ENCODE results near the gene RANBP3.
"Not testable (repeated sequence)": the region's sequence is repeated elsewhere in the genome, so short reads cannot be mapped to it uniquely, and the experiment has no call there.

RANBP3 gene

GRCh38 chr19:5969476-5969875 lies 8.5 kb downstream of the RANBP3 start:
- TF ChIP-seq POLR2A (IDR thresholded peaks at IDR 0.05; ENCODE audit: low read length) (no peak), GATA1 (IDR thresholded peaks at IDR 0.05; ENCODE audit: low read depth, low read length) (no peak)
- DNase-seq: no peak

GRCh38 chr19:5968431-5969373 lies 9.2 kb downstream of the RANBP3 start:
- no peak for DNase-seq
- no peak for TF ChIP-seq GATA1 (IDR thresholded peaks at IDR 0.05; ENCODE audit: low read depth, low read length)
- TF ChIP-seq POLR2A (IDR thresholded peaks at IDR 0.05; ENCODE audit: low read length): no peak

GRCh38 chr19:5967994-5968430 lies 9.9 kb downstream of the RANBP3 start:
- no peak for TF ChIP-seq POLR2A (IDR thresholded peaks at IDR 0.05; ENCODE audit: low read length)
- TF ChIP-seq GATA1 (IDR thresholded peaks at IDR 0.05; ENCODE audit: low read depth, low read length): no peak
- DNase-seq: peak; percentile 74 to 80

GRCh38 chr19:5967571-5967970 lies 10.4 kb downstream of the RANBP3 start:
- TF ChIP-seq POLR2A (IDR thresholded peaks at IDR 0.05; ENCODE audit: low read length) (no peak), GATA1 (IDR thresholded peaks at IDR 0.05; ENCODE audit: low read depth, low read length) (no peak)
- DNase-seq: no peak

- DNase-seq: no peak
- TF ChIP-seq POLR2A (IDR thresholded peaks at IDR 0.05; ENCODE audit: low read length) (no peak), GATA1 (IDR thresholded peaks at IDR 0.05; ENCODE audit: low read depth, low read length) (no peak)
Measured at GRCh38 chr19:5966941-5967340, 11.0 kb downstream of the RANBP3 start.

GRCh38 chr19:5966215-5966614 lies 11.7 kb downstream of the RANBP3 start:
- TF ChIP-seq POLR2A (IDR thresholded peaks at IDR 0.05; ENCODE audit: low read length) (no peak), GATA1 (IDR thresholded peaks at IDR 0.05; ENCODE audit: low read depth, low read length) (no peak)
- DNase-seq: no peak

GRCh38 chr19:5964816-5965565 lies 12.9 kb downstream of the RANBP3 start:
- no peak for DNase-seq
- TF ChIP-seq GATA1 (IDR thresholded peaks at IDR 0.05; ENCODE audit: low read depth, low read length) (no peak), POLR2A (IDR thresholded peaks at IDR 0.05; ENCODE audit: low read length) (no peak)

- TF ChIP-seq POLR2A (IDR thresholded peaks at IDR 0.05; ENCODE audit: low read length) (no peak), GATA1 (IDR thresholded peaks at IDR 0.05; ENCODE audit: low read depth, low read length) (no peak)
Measured at GRCh38 chr19:5963855-5964254, 14.1 kb downstream of the RANBP3 start.

GRCh38 chr19:5963259-5963658 lies 14.7 kb downstream of the RANBP3 start:
- DNase-seq: not testable (repeated sequence)

More at GRCh38 chr19:5963855-5964254, 14.1 kb downstream of the RANBP3 start:
- DNase-seq: no peak

- TF ChIP-seq GATA1 (IDR thresholded peaks at IDR 0.05; ENCODE audit: low read depth, low read length) (no peak), POLR2A (IDR thresholded peaks at IDR 0.05; ENCODE audit: low read length) (no peak)
- no peak for DNase-seq
Measured at GRCh38 chr19:5961969-5962945, 15.7 kb downstream of the RANBP3 start.

GRCh38 chr19:5961641-5961968 lies 16.3 kb downstream of the RANBP3 start:
- not testable (repeated sequence) for DNase-seq

GRCh38 chr19:5960005-5961001 lies 17.6 kb downstream of the RANBP3 start:
- DNase-seq: no peak
- TF ChIP-seq POLR2A (IDR thresholded peaks at IDR 0.05; ENCODE audit: low read length) (no peak), GATA1 (IDR thresholded peaks at IDR 0.05; ENCODE audit: low read depth, low read length) (no peak)
